HG03558 (cell line): ENCODE data around the gene GLIS2.
A peak's percentile ranks its signal among the peaks of the same experiment; 100 is the strongest.

Experiments
- ATAC-seq: cut with Tn5 transposase; IDR thresholded peaks from one replicate; pipeline ENCODE4 v1.9.1; 2021; ENCODE audit warnings: moderate number of reproducible peaks; ENCODE audit not compliant: unreplicated experiment; ENCODE audit errors: extremely low read depth

The GLIS2 gene

DNA sequence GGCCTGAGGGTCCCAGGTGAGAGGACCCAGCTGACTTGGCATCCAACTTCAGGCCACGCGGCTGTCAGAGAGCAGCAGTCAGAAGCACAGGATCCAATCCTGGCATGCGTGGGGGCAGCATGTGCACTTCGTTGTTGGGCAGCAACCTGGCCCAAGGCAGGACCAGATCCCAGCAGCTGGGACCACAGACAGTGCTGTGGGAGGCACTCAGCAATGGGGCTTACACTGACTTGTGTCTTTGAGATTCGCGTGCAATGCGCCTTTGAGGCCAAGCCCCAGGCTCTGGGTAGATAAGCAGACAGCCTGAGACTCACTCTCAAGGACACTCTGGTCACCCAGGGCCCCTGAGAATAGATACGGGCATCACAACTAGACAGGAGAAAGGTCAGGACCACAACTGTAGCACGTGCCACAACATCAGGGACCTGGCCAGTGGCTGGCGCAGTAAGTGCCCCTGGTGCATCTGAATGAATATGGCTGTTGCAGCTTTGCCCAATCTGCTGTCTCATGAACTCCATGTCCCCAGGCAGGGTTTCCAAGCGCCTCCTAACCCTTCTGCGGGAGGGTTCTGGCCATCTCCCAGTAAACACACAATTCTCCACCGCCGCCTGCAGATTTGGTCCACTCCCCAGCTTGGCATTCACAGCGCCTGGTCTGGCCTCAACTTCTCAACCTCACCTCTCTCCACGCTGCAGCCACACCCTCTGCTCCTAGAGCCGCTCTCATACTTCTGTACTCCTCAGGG lies 32.1 kb downstream of the GLIS2 start:
- ATAC-seq, result no peak

DNA sequence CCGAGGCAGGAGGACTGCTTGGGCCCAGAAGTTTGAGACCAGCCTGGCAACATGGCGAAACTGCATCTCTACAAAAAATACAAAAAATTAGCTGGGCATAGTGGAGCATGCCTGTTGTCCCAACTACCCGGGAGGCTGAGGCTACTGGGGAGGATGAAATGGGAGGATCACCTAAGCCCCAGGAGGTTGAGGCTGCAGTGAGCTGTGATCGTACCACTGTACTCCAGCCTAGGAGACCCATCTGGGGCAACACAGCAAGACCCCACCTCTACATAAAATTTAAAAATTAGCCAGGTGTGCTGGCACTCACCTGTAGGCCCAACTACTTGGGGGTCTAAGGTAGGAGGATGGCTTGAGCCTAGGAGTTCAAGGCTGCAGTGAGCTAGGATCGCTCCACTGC lies 33.5 kb downstream of the GLIS2 start:
- ATAC-seq, result no peak

DNA sequence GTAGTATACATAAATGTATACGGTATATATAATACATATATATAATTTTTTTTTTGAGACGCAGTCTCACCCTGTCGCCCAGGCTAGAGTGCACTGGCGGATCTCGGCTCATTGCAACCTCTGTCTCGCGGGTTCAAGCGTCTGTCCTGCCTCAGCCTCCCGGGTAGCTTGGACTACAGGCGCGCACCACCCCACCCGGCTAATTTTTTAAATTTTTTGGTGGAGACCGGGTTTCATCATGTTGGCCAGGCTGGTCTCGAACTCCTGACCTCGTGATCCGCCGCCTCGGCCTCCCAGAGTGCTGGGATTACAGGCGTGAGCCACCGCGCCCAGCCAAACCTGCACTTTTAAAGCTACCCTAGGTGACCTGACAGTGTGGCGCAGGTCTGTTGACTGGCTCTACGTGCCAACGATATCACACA lies 34.5 kb downstream of the GLIS2 start:
- no peak for ATAC-seq

DNA sequence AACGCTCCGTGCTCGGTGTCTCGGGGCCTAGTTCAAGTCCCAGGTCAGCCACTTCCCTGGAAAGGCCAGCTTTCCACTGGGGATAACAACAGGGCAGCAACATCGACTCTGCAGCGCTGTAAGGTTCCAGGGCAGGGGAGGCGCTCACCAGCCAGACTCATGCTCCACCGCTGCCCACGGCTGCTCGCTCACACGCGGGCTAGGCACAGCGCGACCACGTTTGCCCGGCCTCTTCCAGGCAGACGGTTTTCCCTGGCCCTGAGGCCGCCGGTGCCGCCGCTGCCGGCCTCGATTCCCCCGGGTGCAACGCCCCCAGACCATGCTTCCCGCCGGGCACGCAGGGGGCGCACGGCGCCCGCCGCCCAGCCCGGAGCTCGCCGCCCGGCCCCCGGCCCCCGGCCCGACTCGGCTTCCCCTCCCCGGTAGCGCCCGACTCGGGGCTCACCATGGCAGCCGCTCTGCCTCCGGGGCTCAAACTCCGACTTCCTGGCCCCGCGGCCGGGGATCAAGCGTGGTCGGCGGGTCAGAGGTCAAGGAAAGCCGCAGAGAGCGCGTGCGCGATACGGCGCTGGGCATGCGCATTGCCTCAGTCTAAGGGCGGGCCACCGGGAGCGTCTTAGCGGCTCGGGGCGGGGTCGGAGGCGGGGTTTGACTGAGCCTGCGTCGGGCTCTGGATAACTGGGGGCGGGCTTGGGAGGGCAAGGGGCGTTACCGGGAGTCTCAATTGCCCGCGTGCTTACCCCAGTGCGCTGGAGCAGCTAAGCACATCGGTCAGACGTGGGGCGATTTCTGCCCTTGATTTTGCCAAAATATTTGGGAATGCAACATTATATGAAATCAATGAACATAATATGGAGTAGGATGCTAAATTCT lies 35.2 kb downstream of the GLIS2 start, which contains the start of gene PAM16:
PAM16 (minus strand) TSS at position 535 of the 873 bp plus-strand sequence; CDS start at position 448, 87 bp downstream.
- ATAC-seq, result peak; percentile 78

DNA sequence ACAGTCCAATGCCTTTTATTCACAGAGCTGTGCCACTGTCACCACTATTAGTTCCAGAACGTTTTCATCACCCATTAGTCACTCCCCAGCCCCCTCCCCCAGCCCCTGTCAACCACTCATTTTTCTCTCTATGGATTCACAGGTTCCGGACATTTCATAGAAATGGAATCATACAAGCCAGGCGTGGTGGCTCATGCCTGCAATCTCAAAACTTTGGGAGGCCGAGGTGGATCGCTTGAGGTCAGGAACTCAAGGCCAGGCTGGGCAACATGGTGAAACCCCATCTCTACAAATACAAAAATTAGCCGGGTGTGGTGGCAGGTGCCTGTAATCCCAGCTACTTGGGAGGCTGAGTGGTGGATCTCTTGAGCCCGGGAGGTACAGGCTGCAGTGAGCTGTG lies 36.0 kb downstream of the GLIS2 start:
- no peak for ATAC-seq

DNA sequence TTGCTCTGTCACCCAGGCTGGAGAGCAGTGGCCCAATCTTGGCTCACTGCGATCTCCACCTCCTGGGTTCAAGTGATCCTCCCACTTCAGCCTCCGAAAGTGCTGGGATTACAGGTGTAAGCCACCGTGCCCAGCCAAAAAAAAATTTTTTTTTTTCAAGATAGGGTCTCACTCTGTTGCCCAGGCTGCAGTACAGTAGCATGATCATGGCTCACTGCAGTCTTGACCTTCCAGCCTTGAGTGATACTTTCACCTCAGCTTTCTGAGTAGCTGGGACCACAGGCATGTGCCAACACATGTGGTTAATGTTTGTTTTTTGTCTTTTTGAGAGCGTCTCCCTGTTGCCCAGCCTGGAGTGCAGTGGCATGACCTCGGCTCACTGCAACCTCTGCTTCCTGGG lies 37.0 kb downstream of the GLIS2 start:
- ATAC-seq, result no peak

DNA sequence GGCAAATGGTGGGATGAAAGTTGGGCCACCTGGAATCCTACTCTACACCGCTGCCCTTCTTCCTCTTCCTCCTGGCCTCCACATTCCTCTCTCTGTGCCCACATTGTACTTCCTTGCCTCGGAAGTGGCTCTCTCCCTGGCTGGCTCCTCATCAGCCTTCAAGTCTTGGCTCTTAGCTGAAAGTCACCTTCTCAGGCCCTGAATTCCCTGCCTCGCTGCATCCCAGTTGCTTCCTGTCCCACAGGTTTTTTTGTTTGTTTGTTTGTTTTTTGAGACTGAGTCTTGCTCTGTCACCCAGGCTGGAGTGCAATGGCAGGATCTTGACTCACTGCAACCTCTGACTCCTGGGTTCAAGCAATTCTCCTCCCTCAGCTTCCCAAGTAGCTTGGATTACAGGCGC lies 37.8 kb downstream of the GLIS2 start:
- no peak for ATAC-seq

DNA sequence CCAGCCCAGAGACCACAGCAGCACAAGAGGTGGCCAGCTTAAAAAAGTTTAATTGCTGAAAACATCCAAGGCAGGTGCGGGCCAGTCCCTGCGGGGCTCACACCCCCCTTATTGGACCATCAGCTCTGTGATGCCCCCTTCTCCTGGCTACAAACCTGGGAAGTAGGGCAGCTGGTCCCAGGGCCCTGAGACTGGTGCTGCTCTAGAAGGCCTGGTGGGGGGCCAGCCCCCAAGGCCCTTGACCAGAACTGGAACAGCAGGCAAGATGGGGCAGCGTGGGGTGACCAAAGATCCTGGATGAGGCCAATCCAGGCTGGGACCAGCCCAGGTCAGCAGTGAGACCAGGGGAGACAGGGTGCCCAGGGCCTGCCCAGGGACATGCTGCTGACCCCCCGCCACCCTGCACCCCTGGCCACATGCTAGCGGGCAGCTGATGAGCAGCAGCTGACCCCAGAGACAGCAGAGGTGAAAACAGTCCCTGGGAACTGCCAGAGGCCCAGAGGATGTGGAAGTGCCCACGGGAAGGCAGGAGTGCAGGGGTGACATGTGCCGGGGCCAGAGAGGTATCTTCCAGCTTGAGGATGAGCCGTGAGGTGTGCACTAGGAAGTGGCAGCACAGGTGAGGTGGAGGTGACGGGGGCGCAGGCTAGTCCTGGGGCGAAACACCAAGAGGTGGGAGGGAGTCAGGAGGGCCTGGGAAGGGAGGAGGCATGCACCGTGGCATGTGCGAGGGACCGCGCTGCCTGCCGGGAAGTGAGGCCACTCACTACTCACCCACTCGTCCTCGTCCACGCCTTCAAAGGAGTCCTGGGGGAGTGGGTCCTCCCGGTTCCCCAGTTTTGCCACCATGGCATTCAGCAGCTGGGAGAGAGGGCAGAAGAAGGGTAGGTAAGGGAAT lies 38.9 kb downstream of the GLIS2 start:
- no peak for ATAC-seq

DNA sequence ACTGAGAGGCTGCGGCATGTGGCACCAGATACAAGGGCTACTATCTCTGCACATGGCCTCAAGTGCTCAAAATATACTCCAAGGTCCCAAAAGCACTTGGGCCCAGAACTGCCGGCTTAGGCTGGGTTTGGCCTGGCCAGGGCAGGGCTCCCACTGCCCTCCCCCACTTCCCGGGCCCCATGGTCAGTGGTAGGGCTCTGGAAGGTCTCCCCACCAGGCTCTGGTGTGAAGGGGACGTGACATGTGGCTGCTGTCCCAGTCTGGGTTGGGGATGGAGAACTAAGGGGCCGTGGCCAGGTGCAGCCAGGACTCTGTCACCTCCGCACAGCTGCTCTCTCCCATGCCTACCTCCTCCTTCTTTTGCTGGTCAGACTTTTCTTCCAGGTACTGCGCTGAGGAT lies 41.0 kb downstream of the GLIS2 start:
- no peak for ATAC-seq

DNA sequence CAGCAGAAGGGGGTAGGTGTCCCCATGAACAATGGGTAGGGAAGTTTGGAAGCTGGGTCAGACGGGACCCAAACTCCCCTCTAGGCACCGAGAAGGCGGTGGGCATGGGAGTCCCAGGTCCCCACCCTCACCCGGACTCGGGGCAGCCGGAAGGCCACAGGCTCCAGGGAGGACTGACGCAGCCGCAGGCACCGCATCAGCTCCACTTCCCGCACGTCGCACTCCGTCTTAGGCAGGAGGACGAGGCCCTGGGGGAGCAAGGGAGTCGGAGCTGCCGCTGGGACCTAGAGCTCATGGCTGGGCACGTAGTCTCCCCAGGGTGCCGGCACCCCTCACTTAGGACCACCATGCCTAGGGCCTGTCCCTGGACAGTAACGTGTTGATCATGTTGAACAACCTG lies 42.4 kb downstream of the GLIS2 start:
- no peak for ATAC-seq

DNA sequence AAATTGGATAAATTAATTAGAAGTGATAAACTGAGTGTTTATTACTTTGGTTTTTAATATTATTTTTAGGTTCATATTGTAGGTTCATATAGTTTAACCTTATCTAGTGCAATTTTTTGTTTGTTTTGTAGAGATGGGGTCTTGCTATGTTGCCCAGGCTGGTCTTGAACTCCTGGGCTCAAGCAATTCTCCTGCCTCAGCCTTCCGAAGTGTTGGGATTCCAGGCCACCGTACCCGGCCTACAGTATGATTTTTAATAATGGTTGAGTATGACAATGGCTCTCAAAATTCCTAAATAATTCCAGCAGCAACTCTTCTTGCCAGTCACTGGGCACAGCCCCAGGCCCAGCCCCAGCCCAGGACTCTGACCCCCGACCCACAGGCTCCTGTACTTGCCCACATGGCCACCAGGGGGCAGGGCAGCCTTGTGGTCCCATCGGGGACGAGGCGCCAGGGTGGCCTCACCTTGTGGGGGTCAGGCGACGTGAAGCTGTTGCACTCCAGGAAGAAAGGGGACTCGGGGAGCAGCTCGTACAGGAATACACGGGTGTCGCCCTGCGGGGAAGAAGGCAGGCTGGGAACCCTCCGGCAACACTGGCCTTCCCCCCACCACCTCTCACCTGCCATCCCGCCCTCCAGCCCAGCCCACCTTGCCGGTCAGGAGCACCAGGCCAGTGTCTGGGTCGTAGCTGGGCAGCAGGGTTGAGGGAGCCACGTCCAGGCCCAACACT lies 43.1 kb downstream of the GLIS2 start:
- no peak for ATAC-seq

DNA sequence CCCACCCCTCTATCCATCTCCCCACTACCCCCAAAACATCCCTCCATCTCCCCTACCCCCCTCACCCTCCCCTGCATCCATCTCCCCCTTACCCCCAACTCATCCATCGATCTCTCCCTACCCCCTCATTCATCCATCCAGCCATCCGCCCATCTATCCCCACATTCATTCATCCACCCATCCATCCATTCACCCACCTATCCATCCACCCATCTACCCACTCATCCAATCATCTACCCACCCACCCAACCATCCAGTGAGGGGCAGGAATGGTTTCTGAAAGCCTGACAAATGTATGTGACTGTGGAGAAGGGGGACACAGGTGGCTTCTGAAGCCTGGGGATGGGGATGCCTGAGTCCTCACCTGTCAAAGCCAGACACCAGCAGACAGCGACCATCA lies 44.0 kb downstream of the GLIS2 start:
- ATAC-seq, result no peak

DNA sequence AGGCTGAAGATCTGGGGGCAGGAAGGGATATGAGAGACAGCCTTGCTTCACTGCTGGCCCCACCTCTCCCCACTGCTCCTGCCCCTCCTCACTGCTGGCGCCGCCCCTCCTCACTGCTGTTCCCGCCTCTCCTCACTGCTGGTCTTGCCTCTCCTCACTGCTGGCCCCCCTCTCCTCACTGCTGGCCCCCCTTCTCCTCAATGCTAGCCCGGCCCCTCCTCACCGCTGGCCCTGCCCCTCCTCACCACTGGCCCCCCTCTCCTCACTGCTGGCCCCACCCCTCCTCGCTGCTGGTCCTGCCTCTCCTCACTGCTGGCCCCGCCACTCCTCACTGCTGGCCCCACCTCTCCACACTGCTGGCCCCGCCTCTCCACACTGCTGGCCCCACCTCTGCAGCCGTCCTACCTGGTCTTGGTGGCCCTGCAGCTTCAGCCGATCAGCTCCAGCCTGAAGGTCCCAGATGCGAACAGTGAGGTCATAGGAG lies 44.7 kb downstream of the GLIS2 start:
- ATAC-seq, result no peak

DNA sequence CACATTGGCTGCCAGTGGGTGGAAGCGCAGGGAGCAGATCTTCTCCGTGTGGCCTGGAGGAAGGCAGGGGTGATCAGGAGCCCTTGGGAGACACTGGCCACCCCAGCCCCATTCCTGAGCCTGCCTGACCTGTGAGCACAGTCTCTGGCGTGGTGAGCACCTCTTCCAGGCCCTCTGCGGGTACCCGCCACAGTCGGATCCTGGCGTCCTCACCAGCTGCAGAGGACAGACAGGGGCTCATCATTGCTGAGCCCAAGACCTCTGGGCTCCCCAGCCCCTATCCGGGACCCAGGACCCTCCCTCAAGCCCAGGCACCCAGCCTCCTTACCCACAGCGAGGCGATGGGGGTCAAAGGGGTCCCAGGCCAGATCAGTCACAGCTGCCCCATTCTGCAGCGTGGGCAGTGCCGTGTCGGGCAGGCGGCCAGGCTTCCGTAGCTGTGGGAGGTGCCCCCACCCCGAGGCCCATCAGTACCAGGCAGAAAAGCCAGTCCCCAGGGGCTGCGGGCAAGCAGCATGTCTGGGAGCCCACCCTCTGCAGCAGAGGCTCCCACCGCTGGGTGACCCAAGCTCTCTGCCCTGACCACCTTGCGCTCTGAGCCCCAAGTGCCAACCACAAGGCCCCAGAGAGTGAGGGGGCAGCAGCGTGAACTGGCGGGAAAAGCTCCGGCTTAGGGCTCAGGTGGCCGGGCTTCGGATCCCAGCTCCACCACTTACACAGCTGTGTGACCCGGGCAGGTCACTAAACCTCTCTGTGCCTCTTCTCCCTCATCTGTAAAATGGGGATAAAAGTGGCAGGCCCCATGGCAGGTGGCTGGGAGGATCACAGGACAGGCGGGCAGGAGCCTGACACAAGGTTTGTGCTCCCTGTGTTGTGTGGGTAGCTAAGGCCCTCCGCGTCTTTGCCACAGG lies 45.4 kb downstream of the GLIS2 start:
- no peak for ATAC-seq

DNA sequence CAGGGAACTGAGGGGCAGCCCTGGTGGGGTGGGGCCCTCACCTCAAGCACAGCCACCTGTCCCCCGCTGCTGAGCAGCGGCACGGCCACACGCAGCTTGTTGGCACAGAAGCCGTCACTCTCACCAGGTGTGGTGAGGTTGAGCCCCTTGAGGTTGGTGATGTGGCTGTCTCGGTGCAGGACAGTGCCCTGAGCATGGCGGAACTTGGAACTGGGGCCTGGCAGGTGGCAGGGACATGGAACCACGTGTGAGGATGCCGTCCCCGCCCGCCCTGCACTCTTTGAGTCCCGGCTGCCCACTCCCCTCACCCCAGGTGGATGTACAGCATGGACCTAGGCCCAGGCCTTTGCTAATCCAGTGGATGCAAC lies 46.1 kb downstream of the GLIS2 start:
- no peak for ATAC-seq

DNA sequence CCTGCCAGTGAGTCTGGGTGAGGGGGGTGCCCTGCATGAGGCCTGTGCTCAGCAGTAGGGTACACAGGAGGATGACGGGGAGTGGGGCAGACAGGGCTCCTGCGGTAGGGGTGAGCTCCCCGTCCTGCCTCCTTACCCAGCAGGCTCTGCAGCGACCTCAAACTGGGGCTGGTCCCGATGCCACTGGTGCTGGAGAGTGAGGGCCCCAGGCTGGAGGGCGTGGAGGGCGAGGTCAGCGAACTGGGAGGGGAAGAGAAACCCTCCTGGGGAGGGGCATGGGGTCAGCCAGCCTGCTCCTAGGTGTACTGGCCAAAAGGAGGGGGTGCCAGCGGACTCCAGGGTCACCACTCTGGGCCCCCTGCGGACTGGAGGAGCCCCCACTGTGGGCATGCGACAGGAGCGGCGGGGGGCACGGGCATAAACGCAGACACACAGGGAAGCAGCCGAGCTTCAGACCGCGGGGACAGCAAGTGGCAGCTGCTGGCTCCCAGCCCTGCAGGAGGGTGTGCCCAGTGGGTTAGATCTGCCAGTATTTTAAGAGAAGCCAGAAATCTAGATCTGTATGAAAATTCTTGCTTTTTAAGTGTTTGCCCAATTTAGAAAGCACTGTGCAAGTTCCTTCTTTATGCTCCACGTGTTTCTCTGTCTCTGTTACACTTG lies 46.7 kb downstream of the GLIS2 start:
- ATAC-seq, result no peak

DNA sequence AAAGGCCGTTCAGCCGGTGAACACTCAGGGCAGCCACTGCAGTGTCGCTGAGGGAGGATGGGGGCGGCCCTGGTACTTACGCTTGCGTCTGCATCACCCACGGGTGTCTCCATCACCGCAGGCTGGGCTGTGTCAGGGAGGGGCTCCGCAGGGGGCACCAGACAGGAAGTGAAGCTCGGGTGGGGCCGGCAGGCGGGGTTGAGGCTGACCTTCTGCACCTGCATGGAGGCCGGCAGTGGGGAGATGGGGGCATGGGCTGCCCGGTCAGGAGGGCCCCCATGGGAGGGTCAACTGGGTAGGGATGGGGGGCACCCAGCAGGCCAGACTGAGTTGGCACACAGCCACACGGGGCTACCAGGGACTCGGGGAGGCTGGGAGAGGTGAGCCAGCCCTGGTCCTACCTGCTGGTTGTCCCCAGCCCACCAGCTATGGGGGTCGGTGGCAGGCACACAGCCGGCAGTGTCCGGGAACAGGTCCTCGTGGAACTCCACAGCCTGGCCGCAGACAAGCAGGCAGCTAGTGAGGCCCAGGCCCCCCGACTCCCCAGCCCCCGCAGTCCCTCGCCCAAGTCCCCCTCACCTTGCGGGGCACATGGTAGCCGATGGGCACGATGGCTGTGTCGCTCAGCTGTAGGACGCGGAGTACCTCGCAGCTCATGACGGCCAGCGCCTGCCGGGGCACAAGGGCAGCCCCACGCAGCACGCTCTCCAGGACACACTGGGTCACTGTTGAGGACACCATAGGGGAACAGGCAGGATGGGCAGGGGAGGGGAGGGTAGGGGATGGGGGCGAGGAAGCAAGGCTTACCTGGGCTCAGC lies 48.5 kb downstream of the GLIS2 start:
- no peak for ATAC-seq
